Dedifferentiated amniotic fluid mesenchymal stem cell (primary cell): ENCODE measurements around the gene HCFC1.

Experiments used
- DNase-seq: peaks from one replicate; pipeline ENCODE4 v3.0.0-alpha.2; 2016; ENCODE audit errors: extremely low spot score

The HCFC1 gene

GRCh38 chrX:153971450-153972367 lies at the start of gene HCFC1:
TSS of gene HCFC1 (minus strand) at chrX:153971818. CDS start at chrX:153970840, 978 bp downstream.
- DNase-seq = peak; percentile 80

GRCh38 chrX:154021131-154021611 lies 49.6 kb upstream of the HCFC1 start:
- no peak for DNase-seq

- DNase-seq = no peak
Observed at GRCh38 chrX:154020536-154021115, 49.0 kb upstream of the HCFC1 start.

GRCh38 chrX:154019633-154020528 lies 48.3 kb upstream of the HCFC1 start, which contains the start of gene IRAK1:
TSS of gene IRAK1 (minus strand) at chrX:154019902. CDS start at chrX:154019812, 90 bp downstream.
- DNase-seq = peak; percentile 30

- DNase-seq = no peak
Observed at GRCh38 chrX:154019061-154019621, 47.5 kb upstream of the HCFC1 start.

- DNase-seq = no peak
Observed at GRCh38 chrX:154018518-154019060, 47.0 kb upstream of the HCFC1 start.

GRCh38 chrX:154017766-154018517 lies 46.3 kb upstream of the HCFC1 start:
- DNase-seq = no peak

- no peak for DNase-seq
Observed at GRCh38 chrX:154016366-154017076, 44.9 kb upstream of the HCFC1 start.

- DNase-seq = no peak
Observed at GRCh38 chrX:154015581-154016264, 44.1 kb upstream of the HCFC1 start.

- no peak for DNase-seq
Observed at GRCh38 chrX:154014429-154015380, 43.1 kb upstream of the HCFC1 start.

GRCh38 chrX:154013614-154014360 lies 42.2 kb upstream of the HCFC1 start:
- DNase-seq = no peak

GRCh38 chrX:154013001-154013421 lies 41.4 kb upstream of the HCFC1 start:
- no peak for DNase-seq

GRCh38 chrX:154012336-154012991 lies 40.8 kb upstream of the HCFC1 start:
- no peak for DNase-seq

- no peak for DNase-seq
Observed at GRCh38 chrX:154011376-154012335, 40.0 kb upstream of the HCFC1 start.

- no peak for DNase-seq
Observed at GRCh38 chrX:154010330-154011087, 38.9 kb upstream of the HCFC1 start.
